Activated CD4-positive, alpha-beta T cell treated with anti-CD3 and anti-CD28 coated beads, Interleukin-2, amount 50 U/mL, for 1 hour (primary cell): ENCODE results near the gene IL1F10.

ENCODE experiments used
- DNase-seq: peaks from one replicate; pipeline ENCODE4 v3.0.0-alpha.2; 2020

Gene IL1F10

DNA sequence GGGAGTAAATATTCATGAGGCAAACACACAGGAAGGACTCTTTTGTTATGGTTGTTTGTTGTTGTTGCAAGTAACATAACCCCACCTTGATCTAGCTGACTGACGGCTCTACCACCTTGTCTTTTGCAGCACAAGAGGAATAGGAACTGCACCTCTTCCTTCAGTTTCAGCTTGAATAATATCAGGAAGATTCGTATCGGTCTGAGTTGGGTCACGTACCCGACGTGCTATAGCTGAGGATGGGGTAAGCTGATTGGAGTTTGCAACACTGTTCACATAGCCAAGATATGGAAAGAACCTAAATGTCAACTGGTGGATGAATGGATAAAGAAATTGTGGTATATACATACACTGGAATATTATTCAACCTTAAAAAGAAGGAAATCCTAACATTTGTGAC is 45.1 kb downstream of the IL1F10 start:
- no peak for DNase-seq

- DNase-seq = no peak
Measured at GRCh38 chr2:113113807-113114206, 46.0 kb downstream of the IL1F10 start.

GRCh38 chr2:113114224-113114945 is 46.6 kb downstream of the IL1F10 start:
- no peak for DNase-seq

DNA sequence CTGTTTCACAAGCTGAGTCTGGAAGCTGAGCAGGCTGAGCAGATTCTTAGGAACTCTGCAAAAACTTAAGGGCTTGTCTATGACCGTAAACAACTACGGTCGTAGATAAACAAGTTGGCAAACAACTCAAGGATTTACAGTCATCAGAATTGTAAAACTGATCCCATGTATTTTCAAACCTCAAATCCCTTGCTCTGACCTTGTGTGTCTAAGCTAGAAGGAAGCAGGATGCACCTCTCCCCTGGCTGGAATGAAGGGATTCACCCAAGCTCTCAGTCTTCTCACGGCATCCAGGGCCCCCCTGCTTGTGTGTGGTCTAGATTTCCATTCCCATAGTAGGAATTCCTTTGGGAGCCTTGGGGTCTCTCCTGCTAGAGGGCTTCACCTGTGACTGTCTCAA is 47.2 kb downstream of the IL1F10 start:
- DNase-seq = no peak

- no peak for DNase-seq
Measured at GRCh38 chr2:113116100-113116958, 48.6 kb downstream of the IL1F10 start.

DNA sequence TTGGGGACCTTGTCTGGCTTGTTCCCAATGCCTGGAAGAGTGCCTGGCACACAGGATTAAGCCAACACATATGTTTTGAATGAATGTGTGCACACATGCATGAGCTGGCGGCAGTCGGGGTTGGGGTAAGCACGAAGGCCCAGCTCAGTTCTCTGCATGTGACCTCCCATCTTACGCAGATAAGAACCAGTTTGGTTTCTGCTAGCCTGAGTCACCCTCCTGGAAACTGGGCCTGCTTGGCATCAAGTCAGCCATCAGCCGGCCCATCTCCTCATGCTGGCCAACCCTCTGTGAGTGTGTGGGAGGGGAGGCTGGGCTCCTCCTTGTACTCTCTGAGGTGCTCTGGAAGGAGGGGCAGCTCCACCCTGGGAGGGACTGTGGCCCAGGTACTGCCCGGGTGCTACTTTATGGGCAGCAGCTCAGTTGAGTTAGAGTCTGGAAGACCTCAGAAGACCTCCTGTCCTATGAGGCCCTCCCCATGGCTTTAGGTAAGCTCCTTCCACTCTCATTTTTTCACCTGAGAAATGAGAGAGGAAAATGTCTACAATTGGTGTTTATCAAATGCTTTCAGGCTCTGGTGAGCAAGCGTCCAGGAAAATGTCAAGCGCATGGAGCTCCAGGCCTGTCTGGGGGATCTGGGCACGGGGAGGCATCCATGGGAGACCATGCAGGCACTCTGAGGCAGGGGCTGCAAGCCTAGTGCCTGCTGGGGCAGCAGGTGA is 49.9 kb downstream of the IL1F10 start:
- DNase-seq = no peak

DNA sequence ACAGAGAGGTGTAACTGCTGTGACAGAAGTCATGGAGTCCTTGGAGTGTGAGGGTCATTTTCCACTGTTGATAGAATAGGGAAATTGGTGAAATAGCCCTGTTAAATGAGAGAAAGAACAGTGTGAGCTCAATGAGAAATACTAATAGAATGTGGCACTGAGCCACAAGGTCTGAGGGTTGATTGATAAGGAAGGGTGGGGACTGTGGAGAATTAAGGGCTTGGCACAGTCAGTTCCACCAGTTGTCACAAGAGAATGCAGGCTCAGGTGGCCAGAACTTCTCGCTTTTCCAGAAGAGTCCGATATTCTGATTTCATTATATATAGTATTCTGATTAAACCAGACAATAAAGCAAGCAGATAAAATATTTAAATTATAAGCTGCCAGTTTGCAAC is 50.5 kb downstream of the IL1F10 start:
- no peak for DNase-seq

- DNase-seq = no peak
Measured at GRCh38 chr2:113119111-113119510, 51.3 kb downstream of the IL1F10 start.

GRCh38 chr2:113120861-113121260 is 53.1 kb downstream of the IL1F10 start:
- DNase-seq = no peak

DNA sequence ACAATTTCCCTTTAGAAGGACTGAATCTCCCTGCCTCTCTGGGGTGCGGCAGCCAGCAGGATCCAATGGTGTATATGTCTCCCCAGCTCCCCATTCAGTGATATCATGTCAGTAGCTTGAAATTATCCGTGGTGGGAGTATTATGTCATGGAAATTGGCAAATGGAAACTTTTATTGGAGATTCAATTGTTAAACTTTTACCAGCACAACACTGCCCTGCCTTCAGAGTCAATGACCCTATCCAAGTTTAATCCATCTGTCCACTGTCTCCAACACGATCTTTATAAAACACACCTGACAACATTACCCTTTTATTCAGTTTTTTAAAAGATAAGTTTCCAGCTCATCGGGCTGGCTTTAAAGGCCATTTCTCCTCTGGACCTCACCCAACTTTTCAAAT is 54.6 kb downstream of the IL1F10 start:
- DNase-seq = no peak

- DNase-seq = no peak
Measured at GRCh38 chr2:113123726-113124125, 56.0 kb downstream of the IL1F10 start.

DNA sequence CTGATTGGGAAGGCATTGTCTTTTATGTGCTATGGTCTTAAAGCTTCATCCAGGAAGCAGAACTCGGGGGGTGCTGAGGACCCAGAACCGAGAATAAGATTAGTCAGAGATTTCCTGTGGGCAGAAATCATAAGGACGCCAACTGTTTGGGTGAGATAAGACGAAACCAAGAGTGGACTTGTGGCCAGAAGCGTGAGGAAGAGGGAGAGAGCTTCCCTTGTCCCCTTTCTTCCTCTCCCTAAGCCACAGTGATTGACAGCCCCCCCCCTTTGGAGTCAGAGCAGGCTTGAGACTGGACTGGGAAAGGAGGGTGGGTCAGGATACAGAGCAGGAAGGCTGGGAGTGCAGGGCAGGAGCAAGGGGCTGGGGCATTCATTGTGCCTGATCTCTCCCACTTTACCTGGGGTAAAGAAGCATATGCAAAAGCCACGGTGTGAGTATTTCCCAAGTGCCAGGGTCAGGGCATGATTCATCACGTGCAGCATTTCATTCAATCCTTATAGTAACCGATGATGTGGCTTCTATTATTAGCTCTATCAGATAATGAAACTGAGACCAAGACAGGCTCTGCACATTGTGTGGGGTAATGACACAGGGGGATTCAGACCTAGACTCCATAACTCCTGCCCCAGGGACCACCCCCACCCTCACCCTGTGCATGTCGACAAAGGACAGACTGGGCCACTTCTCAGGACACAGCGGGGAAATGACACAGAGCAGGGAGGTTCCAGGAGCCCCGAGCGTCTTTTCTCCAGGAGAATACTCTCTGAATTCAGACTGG is 56.6 kb downstream of the IL1F10 start:
- DNase-seq = no peak
